ENCODE data around the gene TEX261. TPM values are rescaled to one million over a fixed set of nuclear protein-coding genes. Genes with fewer than 3 reads are reported as not detected.

Gene TEX261
- total and polyA plus RNA-seq, 2 donors (not counting 3 experiments of a cell fraction or from before 2014, with no cell fraction given): 71.2 to 98.1 TPM

DNA sequence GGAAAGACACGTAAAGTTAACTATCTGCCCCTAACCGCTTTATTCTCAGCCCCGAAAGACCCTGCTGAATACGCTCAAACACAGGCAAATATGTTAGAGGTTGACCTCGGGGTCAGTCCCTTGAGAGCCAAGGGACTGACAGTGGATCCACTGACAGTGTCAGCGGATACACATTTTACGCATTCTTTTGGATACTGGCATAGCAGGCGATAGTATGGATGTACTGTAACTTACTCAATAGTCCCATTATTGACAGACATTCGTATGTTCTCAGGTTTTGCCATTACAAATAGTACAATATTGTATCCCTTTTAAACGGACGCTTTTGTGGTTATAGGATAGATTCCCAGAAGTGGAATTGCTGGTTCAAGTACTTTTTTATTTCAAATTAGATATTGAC lies 45.6 kb downstream of the TEX261 start:
- Histone ChIP-seq H2AFZ (ENCODE audit: low read depth, low read length) (no peak overlapping the region), H3K36me3 (ENCODE audit: control insufficient read depth in 2 of 2, extremely low read depth in 1 of 2, insufficient read depth in 2 of 2, low read length in 2 of 2) (no peaks in the 10 kb centered on the region), H3K79me2 (ENCODE audit: control insufficient read depth, insufficient read depth, low read length) (no peaks in the 10 kb centered on the region), H3K4me3 (replicated peaks in 1 of 3; ENCODE audit: insufficient read depth in 1 of 3, low read depth in 1 of 3, low read length in 3 of 3) (no peak overlapping the region), H4K20me1 (replicated peaks; ENCODE audit: control insufficient read depth, extremely low read depth, insufficient read depth, low read length) (no peaks in the 10 kb centered on the region), H3K9me3 (replicated peaks; ENCODE audit: control insufficient read depth, insufficient read depth, low read length) (no peaks in the 10 kb centered on the region), H3K27me3 (ENCODE audit: control insufficient read depth in 2 of 2, insufficient read depth in 2 of 2, low read length in 2 of 2) (peaks cover 4 to 15% of the 10 kb centered on the region in 2 experiments), H3K9ac (replicated peaks; ENCODE audit: extremely low read depth, insufficient read depth, low read length) (no peak overlapping the region), H3K27ac (ENCODE audit: insufficient read depth, low read depth, low read length) (no peak overlapping the region), H3K4me1 (ENCODE audit: control insufficient read depth, extremely low read depth, insufficient read depth, low read length) (peaks cover 13% of the 10 kb centered on the region), H3K4me2 (ENCODE audit: insufficient read depth, low read length) (no peak overlapping the region), H3K9me1 (replicated peaks; ENCODE audit: control insufficient read depth, extremely low read depth, insufficient read depth, low read length) (no peaks in the 10 kb centered on the region)
- ChIA-PET POLR2A (interaction anchor here (1.0 kb wide), 1 partner anchor 9 kb away, joined by 3 read pairs; no protein-coding TSS in a partner anchor), CTCF (interaction anchor here (0.5 to 5.8 kb wide), 52 partner anchors 11 to 655 kb away, joined by 3 to 328 read pairs (median 5); partner anchors contain the start of genes ANKRD53, ATP6V1B1, CLEC4F and FAM136A)
- intact Hi-C loops (cut with micrococcal nuclease): loop anchor here (5.0 kb wide), 1 partner anchor 647 kb away; the partner anchor contains the start of gene FAM136A
- dilution Hi-C loops (cut with MboI; ENCODE audit: extremely low pct_ligation_motif_present, low sequenced_read_pairs): no loop called here
- DNase-seq (ENCODE audit: low read depth, low spot score): no peak
- TF ChIP-seq JUN (IDR thresholded peaks at IDR 0.05; ENCODE audit: borderline replicate concordance, insufficient read depth, insufficient read length, low read depth): no peak
- TF ChIP-seq, protein P1, sequence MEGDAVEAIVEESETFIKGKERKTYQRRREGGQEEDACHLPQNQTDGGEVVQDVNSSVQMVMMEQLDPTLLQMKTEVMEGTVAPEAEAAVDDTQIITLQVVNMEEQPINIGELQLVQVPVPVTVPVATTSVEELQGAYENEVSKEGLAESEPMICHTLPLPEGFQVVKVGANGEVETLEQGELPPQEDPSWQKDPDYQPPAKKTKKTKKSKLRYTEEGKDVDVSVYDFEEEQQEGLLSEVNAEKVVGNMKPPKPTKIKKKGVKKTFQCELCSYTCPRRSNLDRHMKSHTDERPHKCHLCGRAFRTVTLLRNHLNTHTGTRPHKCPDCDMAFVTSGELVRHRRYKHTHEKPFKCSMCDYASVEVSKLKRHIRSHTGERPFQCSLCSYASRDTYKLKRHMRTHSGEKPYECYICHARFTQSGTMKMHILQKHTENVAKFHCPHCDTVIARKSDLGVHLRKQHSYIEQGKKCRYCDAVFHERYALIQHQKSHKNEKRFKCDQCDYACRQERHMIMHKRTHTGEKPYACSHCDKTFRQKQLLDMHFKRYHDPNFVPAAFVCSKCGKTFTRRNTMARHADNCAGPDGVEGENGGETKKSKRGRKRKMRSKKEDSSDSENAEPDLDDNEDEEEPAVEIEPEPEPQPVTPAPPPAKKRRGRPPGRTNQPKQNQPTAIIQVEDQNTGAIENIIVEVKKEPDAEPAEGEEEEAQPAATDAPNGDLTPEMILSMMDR (IDR thresholded peaks at IDR 0.05; ENCODE audit: extremely low read depth in 1 of 2, insufficient read depth in 1 of 2, low read depth in 1 of 2, low read length in 2 of 2): no peak
- TF ChIP-seq, protein P2, sequence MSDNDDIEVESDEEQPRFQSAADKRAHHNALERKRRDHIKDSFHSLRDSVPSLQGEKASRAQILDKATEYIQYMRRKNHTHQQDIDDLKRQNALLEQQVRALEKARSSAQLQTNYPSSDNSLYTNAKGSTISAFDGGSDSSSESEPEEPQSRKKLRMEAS (IDR thresholded peaks at IDR 0.05; ENCODE audit: insufficient read depth, insufficient read length): no peak
- no peak for TF ChIP-seq GATA2 (IDR thresholded peaks at IDR 0.05; ENCODE audit: insufficient read depth, insufficient read length, low read depth, low read length)
- no peak for TF ChIP-seq MYC (IDR thresholded peaks at IDR 0.05; ENCODE audit: low read depth, low read length)
- no peak for TF ChIP-seq POLR2A (IDR thresholded peaks at IDR 0.05; ENCODE audit: low read depth, low read length)
- no peak for TF ChIP-seq EZH2 (IDR thresholded peaks at IDR 0.05; ENCODE audit: borderline replicate concordance, low read depth, low read length, severe bottlenecking)
- no peak for FAIRE-seq
- BruUV-seq (replicated peaks): no TSS peak

Measured in endothelial cell of umbilical vein (primary cell).